ENCODE data around the gene FRAS1.

GRCh38 chr4:78362310-78362709 is 305.2 kb downstream of the FRAS1 start:
- TF ChIP-seq CTCF (IDR thresholded peaks at IDR 0.05; ENCODE audit: borderline replicate concordance, extremely low read depth, low read length, poor library complexity, severe bottlenecking), result no peak
- no peak for TF ChIP-seq EZH2 (IDR thresholded peaks at IDR 0.05; ENCODE audit: borderline replicate concordance, low read depth, low read length, severe bottlenecking)

Data from DND-41 (cell line).